ENCODE results near the gene SGO2.
"Not testable (repeated sequence)": the region's sequence is repeated elsewhere in the genome, so short reads cannot be mapped to it uniquely, and the experiment has no call there.

Gene SGO2

DNA sequence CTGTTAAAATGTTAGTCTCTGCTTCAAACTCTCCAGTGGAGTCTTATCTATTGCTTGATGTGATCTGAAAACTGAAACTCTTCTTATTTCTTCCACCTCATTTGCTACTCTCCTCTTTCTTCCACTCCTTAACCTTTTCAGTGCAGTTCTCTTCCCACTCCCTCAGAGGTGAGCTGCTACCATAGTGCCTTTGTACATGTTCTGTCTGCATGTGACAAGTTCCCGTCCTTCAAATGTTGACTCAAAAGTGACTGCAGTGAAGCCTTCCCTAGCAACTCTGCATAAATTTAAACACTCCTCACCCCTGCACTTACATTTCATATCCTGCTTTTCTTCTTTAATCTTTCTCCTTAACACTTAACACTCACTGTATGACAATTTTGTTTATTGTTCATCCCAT is 12.1 kb downstream of the SGO2 start:
- H3K27ac ChIP-seq = no peak overlapping the region
- TF ChIP-seq, protein P1, sequence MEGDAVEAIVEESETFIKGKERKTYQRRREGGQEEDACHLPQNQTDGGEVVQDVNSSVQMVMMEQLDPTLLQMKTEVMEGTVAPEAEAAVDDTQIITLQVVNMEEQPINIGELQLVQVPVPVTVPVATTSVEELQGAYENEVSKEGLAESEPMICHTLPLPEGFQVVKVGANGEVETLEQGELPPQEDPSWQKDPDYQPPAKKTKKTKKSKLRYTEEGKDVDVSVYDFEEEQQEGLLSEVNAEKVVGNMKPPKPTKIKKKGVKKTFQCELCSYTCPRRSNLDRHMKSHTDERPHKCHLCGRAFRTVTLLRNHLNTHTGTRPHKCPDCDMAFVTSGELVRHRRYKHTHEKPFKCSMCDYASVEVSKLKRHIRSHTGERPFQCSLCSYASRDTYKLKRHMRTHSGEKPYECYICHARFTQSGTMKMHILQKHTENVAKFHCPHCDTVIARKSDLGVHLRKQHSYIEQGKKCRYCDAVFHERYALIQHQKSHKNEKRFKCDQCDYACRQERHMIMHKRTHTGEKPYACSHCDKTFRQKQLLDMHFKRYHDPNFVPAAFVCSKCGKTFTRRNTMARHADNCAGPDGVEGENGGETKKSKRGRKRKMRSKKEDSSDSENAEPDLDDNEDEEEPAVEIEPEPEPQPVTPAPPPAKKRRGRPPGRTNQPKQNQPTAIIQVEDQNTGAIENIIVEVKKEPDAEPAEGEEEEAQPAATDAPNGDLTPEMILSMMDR (conservative IDR thresholded peaks at IDR 0.05) = no peak
- TF ChIP-seq ZFX (IDR thresholded peaks at IDR 0.05) = no peak

DNA sequence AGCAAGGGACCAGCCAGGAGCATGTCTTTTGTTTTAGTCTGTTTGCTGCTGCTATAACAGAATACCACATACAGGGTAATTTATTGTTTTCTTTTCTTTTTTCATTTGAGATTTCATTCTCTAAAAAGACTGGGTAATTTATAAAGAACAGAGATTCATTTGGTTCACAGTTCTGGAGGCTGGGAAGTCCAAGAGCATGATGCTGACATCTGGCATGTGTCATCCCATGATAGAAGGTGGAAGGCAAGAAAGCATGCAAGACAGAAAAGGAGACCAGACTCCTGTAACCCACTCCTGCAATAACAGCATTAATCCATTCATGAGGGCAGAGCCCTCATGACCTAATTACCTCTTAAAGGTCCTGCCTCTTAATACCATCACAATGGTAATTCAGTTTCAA is 14.8 kb downstream of the SGO2 start:
- TF ChIP-seq ZFX (IDR thresholded peaks at IDR 0.05) = no peak
- TF ChIP-seq, protein P1 (conservative IDR thresholded peaks at IDR 0.05) = no peak
- no peak overlapping the region for H3K27ac ChIP-seq

DNA sequence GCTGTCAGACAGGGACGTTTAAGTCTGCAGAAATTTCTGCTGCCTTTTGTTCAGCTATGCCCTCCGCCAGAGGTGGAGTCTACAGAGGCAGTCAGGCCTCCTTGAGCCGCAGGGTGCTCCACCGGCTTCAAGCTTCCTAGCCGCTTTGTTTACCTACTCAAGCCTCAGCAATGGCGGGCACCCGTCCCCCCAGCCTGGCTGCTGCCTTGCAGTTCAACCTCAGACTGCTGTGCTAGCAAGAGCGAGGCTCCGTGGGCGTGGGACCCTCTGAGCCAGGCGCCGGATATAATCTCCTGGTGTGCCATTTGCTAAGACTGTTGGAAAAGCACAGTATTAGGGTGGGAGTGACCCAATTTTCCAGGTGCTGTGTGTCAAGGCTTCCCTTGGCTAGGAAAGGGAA is 40.6 kb downstream of the SGO2 start:
- not testable (repeated sequence) for H3K27ac ChIP-seq

DNA sequence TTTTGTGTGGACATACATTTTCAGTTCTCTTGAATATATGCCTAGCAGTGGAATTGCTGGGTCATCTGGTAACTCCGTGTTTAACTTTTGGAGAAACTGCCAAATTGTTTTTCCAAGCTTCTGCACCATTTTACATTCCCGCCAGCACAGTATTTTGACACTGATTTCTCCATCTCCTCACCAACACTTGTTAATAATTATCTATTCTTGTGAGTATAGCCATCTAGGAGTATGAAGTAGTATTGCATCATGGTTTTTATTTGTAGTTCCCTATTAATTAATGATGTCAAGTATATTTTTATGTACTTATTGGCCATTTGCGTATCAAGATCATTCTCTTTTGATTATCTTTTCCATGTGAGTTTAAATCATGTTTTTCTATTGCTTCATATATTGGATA is 41.9 kb downstream of the SGO2 start:
- TF ChIP-seq, protein P1 (conservative IDR thresholded peaks at IDR 0.05) = no peak
- TF ChIP-seq ZFX (IDR thresholded peaks at IDR 0.05) = no peak
- no peak overlapping the region for H3K27ac ChIP-seq

DNA sequence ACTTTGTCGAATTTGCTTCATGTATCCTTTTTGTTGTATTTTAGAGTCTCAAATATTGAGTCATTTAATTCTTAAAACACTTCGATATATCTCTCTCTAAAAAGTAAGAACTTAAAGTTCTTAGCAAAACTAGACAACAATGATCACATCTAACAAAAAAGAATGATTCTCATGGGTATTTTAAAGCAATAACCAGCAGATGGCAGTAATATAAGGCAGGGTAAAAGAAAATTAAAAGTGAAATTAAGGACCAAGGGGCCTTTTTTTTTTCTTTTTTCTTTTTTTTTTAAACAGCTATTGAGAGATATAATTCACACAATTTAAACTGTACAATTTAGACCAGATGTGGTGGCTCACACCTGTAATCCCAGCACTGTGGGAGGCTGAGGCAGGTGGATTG is 50.0 kb downstream of the SGO2 start:
- H3K27ac ChIP-seq = no peak overlapping the region
- TF ChIP-seq, protein P1 (conservative IDR thresholded peaks at IDR 0.05) = peak; percentile 63
- no peak for TF ChIP-seq ZFX (IDR thresholded peaks at IDR 0.05)

DNA sequence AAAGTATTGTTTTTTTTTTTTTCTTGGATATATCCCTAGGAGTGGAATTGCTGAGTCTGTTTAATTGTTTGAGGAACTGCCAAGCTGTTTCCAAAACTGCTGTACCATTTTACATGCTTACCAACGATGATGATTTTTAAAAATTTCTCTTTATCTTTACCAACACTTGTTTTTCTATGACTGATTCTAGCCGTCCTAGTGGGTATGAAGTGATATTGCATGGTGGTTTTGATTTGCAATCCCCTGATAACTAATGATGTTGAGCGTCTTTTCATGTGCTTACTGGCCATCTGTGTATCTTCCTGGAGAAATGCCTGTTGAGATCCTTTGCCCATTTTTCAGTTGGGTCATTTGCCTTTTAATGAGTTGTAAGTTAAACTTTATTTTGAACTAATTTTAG is 51.0 kb downstream of the SGO2 start:
- H3K27ac ChIP-seq = no peak overlapping the region
- TF ChIP-seq ZFX (IDR thresholded peaks at IDR 0.05) = no peak
- TF ChIP-seq, protein P1 (conservative IDR thresholded peaks at IDR 0.05) = no peak

DNA sequence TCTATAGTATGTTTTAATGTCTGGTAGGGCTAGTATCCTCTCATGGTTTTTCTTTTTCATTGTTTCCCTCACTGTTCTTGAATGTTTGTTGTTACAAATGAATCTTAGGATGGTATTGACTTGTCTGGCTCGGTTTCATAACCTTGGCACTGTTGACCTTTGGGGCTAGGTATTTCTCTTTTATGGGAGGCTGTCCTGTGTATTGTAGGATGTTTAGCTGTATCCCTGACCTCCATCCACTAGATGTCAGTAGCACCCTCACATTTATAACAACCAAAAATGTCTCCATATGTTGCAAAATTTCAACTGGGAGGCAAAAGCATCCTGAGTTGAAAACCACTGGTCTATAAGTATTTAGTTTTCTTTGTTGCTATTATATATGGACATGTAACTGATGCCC is 52.8 kb downstream of the SGO2 start:
- TF ChIP-seq, protein P1 (conservative IDR thresholded peaks at IDR 0.05) = peak; percentile 75
- no peak for TF ChIP-seq ZFX (IDR thresholded peaks at IDR 0.05)

DNA sequence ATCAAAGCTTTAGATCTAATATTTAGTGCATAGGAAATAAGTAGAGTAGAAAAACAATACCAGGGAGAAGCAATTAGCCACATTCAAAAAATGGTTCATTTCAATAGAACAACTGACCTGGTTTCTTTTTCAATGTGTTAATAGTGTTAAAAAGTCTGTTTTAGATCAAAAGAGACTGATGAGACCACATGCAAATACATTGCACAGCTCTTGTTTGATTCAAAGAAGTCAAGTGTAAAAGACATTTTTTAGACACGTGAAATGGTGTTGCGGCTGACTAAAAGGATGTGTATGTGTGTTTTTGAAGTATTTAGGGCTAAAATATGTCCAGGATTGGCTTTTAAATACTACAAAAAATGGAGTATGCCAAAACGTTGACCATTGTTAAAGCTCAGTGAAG is 58.6 kb downstream of the SGO2 start:
- H3K27ac ChIP-seq = no peak overlapping the region
- TF ChIP-seq, protein P1 (conservative IDR thresholded peaks at IDR 0.05) = no peak
- TF ChIP-seq ZFX (IDR thresholded peaks at IDR 0.05) = no peak

More for the DNA sequence above, 52.8 kb downstream of the SGO2 start:
- H3K27ac ChIP-seq = no peak overlapping the region; the same call in 1 of the 2 replicates
